Hematopoietic multipotent progenitor cell treated with erythropoietin and hydrocortisone succinate and interleukin-3 and kit ligand, for 8 days (in vitro differentiated cells): ENCODE results near the gene RNF10.

Experiments used
- DNase-seq: peaks from one replicate; pipeline ENCODE4 v3.0.0-alpha.2; 2015

The RNF10 gene

GRCh38 chr12:120618954-120619615 is 84.9 kb downstream of the RNF10 start:
- no peak for DNase-seq

DNA sequence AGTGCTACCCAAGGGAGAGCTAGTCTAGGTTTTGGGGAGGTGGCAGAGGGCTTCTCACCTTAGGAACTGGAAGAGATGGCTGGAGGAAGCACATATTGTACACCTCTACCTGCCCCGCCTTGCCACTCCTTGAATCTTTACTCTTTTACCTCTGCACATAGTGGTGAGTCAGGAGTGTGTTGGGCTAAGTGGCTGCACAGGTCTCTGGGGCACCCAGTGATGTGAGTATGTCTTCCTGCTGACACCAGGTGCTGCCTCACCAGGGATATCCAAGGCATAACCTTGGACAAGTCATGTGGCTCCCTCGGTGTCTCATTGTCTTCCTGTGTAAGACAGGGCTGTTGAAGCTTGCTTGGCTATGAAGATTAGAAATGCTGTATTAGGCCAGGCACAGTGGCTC is 86.5 kb downstream of the RNF10 start:
- no peak for DNase-seq

- peak; percentile 32 for DNase-seq
Measured at GRCh38 chr12:120625557-120626419, 91.6 kb downstream of the RNF10 start.
